Astrocyte (in vitro differentiated cells and primary cell): ENCODE results near the gene KDF1.

Experiments
- EZH2 ChIP-seq: IDR thresholded peaks from 2 replicates; pipeline ENCODE4 v1.6.1; 2012; ENCODE audit warnings: mild to moderate bottlenecking, low read length, inconsistent platforms; ENCODE audit not compliant: insufficient read depth
- TF ChIP-seq, protein P1 (sequence below): IDR thresholded peaks from 2 replicates; pipeline ENCODE4 v1.5.1; 2011; ENCODE audit warnings: low read depth, mild to moderate bottlenecking, inconsistent platforms, low read length, moderate library complexity; ENCODE audit not compliant: insufficient read depth

DNA sequence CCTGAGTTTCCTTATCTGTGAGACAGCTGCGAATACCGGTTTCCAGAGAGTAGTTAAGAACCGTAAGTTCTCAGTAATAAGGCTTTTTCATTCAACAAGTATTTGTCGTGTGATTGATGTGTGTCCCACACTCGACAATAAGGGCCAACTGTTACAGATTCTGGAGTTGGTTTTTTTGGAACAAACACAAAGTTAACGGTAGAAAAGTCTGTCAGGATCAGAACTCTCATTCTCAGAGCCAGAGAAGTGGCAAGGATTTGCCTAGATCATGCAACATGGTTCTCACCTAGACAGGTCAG lies 37.9 kb downstream of the KDF1 start:
- TF ChIP-seq, protein P1, sequence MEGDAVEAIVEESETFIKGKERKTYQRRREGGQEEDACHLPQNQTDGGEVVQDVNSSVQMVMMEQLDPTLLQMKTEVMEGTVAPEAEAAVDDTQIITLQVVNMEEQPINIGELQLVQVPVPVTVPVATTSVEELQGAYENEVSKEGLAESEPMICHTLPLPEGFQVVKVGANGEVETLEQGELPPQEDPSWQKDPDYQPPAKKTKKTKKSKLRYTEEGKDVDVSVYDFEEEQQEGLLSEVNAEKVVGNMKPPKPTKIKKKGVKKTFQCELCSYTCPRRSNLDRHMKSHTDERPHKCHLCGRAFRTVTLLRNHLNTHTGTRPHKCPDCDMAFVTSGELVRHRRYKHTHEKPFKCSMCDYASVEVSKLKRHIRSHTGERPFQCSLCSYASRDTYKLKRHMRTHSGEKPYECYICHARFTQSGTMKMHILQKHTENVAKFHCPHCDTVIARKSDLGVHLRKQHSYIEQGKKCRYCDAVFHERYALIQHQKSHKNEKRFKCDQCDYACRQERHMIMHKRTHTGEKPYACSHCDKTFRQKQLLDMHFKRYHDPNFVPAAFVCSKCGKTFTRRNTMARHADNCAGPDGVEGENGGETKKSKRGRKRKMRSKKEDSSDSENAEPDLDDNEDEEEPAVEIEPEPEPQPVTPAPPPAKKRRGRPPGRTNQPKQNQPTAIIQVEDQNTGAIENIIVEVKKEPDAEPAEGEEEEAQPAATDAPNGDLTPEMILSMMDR = no peak
- no peak for TF ChIP-seq EZH2
